HG02623 (cell line): ENCODE results near the gene TNFRSF4.

ENCODE experiments used
- ATAC-seq: cut with Tn5 transposase; IDR thresholded peaks from one replicate; pipeline ENCODE4 v1.9.1; 2021; ENCODE audit warnings: moderate library complexity; ENCODE audit not compliant: unreplicated experiment

Gene TNFRSF4

DNA sequence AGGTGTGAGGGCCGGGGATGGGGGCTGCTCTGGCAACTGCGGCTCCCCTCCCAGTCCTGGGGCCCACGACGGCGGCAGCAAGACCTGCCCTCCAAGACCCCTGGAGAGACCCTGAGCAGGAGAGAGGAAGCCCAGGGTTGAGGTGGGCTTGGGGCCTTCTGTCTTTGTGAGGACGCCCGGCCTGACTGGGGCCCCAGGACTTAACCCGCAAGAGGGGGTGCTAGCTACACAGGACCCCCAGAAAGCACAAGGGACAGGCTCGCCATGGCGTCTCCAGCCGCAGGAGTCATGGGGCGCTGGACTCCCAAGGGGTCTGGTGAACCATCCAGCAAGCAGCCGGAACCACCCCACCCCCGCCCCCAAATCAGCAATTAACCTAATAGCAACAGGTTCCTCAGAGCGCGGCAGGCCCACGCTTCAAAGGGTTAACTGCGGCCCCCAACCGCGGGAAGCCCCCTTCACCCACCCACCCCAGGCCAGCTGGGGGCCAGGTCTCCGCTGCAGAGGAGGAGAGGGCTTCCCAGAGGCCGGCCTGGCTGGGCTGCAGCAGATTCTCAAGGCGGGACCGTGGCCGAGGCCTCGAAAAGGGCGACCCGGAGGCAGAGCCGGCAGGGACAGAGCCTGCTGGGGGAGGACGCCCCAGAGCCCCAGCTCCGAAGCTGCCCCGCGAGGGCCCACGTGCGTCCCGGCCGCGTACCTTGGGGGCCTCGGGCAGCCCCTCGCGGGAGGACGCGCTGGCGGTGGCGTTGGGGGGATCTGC, 32.0 kb upstream of the TNFRSF4 start:
- ATAC-seq, result no peak

GRCh38 chr1:1245178-1245816, 31.3 kb upstream of the TNFRSF4 start:
- no peak for ATAC-seq

DNA sequence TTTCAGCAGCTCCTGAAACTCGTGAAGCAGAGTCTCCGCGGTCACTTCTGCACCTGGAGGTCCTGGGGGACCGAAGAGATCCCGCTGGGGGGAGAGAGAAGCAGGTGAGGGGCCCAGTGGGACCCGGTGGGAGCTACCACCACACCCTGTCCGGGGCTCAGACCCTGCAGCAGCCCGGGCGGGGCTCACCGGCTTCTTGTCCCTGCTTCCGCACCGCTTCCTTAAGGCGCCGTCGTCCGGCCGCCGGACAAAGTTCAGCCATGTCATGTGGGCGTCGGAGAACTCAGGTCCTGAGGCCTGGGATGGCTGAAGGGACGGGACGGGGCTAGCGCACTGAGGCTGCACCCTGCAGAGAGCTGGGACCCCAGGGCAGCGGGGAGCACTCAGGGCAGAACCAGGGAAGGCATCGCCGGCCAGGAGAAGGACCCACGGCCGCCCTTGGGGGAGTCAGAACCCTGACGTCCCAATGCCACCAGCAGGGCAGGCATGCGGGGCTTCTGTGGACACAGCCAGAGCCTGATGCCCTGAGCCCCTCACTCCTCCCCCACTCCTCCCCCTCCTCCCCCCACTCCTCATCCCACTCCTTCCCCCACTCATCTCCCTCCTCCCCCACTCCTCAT, 30.3 kb upstream of the TNFRSF4 start:
- ATAC-seq, result no peak

DNA sequence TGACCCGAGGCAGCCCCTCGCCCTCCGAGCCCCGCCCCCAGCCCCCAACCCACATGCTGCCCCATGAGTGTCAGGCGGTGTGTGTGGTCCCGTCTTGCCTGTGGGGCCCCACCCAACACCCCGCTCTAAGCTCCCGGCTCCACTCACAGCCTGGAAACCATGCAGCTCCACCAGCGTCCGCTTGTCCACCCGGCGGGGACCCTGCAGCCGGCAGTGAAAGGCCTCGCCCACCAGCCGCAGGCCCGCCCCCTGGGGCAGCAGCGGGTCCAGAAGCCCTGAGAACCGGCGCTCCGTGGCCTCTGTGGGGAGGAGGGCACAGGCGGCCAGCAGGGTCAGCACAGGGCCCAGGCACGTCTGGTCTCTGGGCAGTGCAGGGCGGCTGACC, 29.8 kb upstream of the TNFRSF4 start:
- no peak for ATAC-seq

DNA sequence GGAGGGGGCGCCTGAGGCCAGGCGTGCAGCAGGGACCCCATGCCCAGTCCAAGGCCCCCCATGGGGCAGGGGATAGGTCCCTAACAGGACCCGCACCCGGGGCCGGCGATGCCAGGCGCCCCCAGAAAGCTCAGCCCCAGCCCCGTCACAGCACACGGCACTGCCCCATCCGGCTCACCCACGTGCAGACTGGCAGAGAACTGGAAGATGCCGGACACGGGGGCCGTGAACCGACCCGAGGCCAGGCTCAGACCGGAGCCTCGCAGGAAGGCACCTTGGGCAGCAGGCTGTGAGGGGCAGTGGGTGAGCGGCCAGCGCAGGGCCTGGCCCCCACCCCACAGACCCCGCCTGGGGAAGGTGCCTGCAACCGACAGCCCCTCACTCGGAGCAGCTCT, 29.3 kb upstream of the TNFRSF4 start:
- ATAC-seq, result no peak

DNA sequence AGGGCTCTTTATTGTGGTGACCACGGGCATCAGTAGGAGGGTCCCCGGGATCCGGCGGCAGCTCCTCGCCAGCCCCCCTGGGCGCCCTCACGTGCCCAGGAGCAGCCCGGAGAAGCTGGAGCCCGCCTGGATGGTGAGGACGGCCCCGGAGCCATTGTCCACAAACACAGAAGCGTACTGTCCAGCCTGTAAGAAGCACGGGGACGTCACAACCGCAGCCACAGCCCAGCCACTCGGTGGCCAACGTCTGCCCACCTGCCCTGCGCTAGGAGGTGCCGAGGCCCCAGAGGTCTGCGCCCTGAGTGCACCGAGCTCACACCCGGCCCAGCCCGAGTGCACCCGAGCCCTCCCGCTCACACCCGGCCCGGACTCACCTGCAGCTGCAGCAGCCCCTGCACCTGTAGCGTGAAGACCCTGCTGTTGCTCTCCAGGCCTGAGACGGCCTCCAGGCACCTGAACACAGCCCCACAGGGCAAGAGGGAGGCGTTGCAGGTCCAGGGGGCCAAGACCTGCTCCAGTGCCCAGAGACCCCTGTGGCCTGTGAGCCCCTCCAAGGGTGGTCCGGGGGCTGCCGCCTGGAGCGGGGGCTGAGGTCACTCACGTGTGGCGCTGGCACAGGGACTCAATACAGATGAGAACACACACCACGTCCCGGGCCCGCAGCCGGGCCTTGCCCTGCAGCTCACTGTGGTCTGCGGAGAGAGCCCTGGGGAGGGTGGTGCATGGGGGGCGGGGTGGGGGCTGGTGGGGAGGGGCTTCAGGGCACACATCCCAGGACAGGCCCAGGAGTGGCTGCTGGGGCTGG, 28.7 kb upstream of the TNFRSF4 start:
- ATAC-seq, result no peak

DNA sequence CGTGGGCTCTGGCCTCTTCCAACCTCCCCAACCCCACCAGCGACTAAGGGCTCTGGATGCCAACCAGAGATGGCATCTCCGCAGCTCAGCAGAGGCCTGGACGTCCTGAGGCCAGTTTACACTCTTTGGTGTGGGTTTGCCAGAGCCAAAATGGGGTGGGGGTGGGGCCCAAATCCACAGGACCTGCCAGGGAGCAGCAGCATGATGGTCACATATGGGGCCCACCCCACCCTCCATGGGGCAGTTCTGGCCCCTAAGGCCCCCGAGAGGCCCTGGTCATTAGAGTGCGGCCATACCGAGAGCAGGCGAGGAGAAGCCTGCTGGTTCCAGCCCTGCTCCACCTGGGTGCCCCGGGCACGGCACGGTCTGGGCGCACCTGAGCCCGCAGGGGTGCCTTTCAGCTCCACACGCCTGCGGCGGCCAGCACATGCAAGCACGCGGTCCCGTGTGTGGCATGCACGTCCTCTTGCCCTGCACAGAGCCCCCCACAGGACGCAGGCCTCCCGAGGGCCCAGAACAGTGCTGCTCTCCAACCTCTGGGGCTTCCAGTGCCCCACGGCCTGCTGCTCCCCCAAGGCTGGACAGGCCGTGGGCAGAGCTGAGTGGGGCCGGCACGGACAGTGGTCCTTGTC, 27.8 kb upstream of the TNFRSF4 start:
- no peak for ATAC-seq

DNA sequence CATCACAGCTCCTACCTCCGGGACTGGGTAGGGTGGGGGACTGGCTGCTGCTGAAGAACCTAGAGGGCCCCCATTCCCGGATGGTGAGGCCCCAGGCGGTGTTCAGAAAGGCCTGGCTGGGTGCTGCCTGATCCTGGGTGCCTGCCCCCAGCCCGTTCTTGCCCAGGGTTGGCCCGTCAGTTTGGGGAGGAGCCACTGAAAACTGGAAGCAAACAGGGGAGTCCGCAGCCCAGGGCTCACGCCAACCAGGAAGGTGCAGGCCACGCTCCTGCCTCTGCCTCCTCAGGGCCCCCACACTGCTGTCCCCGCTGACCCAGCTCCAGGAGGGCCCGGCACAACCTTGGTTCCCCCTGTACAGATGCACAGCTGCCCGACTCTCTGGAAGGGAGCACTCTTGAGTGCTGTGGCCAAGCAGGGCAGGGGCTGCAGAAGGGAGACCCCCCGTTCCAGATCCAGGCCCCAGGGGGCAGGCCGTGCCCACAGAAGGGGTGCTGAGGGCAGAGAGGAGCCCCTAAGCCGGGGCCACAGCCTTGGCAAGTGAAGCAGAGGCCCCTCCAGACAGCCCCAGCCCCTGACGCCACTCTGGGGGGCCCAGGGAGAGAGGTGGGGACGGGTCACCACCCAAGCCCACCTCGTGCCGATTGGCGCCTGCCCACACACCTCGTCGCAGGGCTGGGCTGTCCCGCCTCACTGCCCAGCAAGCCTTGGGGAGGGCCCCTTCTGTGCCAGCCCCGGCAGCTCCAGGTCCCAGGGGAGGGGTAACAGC, 27.1 kb upstream of the TNFRSF4 start:
- ATAC-seq, result no peak

- ATAC-seq, result no peak
Observed at GRCh38 chr1:1240348-1240732, 26.4 kb upstream of the TNFRSF4 start.

DNA sequence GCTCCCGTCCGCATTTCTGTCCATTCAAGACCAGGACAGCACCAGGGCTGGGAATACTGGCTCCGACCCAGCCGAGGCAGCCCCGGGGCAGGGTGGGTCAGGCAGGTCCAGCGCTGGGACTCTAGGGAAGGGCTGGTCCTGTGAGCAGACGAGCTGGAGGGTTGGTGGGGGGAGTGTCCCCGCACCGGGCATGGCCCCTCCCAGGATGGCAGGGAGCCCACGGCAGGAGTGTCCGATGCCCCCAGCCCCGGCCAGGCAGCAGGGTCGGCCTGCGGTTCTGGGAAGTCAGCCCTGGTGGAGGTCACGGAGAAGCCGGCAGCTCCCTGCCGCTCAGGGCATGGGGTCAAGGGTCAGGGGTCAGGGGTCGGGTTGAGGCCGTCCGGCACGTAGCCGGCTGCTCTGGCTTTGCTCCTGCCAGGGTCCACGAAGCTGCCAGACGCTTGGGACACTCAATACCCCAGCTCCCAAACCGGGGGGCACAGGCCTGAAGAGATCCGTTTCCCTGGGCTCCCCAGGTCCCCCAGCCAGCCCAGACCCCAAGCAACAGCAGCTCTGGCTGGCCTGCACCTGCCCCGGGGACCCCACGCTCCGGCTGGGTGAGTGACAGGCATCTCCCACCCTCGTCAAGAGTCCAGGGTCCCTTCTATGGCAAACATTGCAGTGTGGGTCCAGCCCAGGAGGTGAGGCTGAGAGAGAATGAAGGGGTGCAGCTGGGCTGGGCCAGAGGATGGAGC, 25.8 kb upstream of the TNFRSF4 start:
- ATAC-seq, result no peak

- ATAC-seq, result no peak
Observed at GRCh38 chr1:1239227-1239613, 25.3 kb upstream of the TNFRSF4 start.

DNA sequence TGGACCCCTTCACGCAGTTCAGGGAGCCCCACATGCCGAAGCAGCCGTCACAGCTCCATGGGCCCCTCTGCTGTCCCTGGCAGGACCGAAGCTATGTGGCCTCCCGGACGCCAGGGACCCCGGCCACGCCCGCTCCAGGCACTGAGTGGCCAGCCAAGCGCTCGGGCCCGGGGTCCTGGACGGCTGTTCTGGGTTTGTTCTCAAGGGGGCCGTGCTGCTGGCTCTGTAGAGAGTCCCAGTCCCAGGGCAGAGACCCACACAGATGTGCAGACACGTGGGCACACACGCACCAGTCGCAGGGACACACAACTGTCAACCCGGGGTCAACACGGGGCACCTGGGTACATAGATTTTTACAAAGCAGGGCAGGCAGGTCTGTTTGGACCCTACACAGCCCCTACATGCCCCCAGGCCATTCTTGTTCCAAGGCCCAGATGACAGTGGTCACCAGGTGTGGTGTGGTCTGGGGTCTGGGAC, 24.8 kb upstream of the TNFRSF4 start:
- ATAC-seq, result no peak

DNA sequence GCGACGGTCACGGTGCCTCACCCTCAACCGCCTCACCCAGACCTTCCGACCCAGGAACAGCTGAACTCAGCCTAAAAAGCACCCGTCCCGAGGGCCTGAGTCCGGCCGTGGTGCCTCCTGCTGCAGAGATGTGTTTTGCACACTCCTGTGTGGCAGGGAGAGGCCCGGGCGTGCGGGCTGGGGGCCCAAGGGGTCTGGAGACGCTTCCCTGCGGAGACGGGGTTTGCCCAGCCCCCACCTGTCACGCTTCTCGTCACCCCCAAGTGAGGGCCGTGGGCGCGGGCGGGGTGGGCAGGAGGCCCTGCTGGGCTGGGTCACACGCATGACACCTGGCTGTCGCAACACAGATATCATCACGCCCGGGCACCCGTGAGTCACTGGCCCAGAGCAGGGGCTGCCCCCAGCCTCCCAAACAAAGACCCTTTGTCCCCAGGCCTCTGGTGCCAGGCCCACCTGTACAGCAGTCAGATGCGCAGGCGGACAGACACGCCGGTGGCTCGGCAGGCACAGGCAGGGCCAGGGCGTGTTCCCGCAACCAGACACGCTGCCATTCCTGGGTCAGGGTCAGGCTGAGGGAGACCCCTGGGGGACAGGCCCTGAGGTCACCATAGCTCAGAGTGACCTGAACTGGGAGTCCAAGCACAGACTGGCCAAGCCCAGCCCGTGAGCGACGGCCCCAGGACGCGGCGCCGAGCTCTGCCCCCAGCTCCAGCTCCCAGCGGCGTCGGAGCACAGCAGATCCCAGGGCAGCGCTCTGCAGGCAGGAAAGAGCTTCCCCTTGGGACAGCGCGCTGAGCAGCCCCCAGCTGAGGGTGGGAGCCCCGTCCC, 24.1 kb upstream of the TNFRSF4 start:
- ATAC-seq, result no peak

- no peak for ATAC-seq
Observed at GRCh38 chr1:1236945-1237873, 23.3 kb upstream of the TNFRSF4 start.

DNA sequence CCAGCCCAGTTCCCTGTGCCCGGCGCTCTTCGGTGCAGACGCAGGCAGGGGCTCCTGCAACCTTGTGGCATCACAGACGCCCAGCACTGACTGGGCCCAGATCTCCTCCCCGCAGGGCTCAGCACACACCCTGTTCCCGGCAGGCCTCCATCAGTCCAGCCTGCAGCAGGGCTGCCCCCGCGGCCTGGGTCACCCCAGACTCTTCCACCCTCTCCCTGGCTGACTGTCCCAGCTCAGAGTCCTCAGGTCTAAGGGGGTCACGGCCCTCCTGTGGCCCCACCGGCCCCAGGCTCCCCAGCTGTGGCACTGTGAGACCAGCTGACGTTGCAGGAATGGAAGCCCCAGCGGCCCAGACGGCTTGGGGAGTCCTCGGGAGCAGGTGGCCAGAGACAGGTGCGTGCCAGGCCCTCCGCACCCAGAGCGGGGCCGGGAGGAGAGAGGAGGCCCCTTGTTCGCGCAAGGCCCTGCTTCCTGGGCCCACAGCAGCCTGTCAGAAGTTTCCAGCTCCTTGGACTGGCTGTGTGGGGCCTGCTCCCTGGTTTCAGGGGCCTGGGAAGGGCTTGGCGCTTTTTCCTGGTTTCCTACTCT, 22.3 kb upstream of the TNFRSF4 start:
- no peak for ATAC-seq

DNA sequence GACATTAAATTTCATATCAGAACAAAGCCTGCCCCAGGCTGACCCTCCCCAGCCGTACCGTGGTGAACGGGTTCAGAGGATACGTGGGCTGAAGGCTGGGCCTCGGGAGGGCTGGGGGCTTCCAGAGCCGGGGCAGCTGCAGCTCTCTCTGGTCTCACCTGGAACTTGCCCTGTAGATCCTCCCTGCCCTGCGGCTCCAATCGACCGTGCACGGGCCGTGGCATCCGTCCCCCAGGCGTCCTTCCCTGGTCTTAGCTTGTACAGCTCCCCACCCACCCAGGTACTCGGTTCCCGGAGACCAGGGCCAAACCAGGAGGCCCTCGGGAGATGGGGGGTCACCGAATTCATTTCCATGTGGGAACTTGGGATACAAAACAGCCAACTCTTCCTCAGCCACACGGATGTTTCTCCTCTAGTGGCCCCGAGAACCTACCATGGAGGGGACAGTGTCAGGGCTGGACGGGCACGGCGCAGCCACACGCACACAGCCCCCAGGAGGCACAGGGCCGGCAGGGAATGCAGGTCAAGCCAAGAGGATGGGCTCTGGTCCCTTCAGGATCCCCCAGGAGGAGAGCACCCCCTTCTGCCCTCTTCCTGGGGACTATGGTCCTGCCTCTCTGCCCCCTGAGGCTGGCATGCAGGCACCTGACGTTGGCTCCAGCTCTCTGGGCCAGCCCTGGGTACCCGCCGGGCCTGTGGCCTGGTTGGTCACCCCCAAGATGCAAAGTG, 21.2 kb upstream of the TNFRSF4 start:
- no peak for ATAC-seq
